Heart left ventricle (tissue), 13 donors: ENCODE measurements around the gene CEP20.

Experiments
- POLR2A ChIP-seq, 2 donors: fragments of 450-650 bp; IDR thresholded peaks; one replicate each; pipeline ENCODE4 v1.6.1; 2017; ENCODE audit warnings: antibody characterized with exemption in 2 of 2, mild to moderate bottlenecking in 2 of 2, moderate library complexity in 2 of 2
- TF ChIP-seq, protein P1 (sequence below), 12 donors: fragments of 200-600 bp; sonication (generic) in 4 of 12; IDR thresholded peaks; one replicate each; pipeline versions ENCODE4 v1.5.0 to v1.8.0; 2018 to 2022; ENCODE audit warnings: antibody characterized with exemption in 12 of 12, mild to moderate bottlenecking in 5 of 12
- donor health status: ischemic (EF 13 %, LVEDD 7.1; RV severe dilation, severe dysfunction).
- donor health status: DM: no; HTN: yes; CAD: no.
- donor health status: DM: no; HTN: no; CAD: no.
- donor health status: ischemic (EF 25% LVEDD 6.9; RV normal size, moderate dysfunction).
- donor health status: ischemic (EF 25% LVEDD 5.7; RV mildly dilated, moderate dysfunction).
- donor health status: ischemic (EF 35%, LVEDD 5.7; RV mildly dilated, moderate dysfunction).
- donor health status: nonischemic (EF 11% LVEDD 7.7; RV severe dilation, severe dysfunction).
- donor health status: DM: yes; HTN: yes; CAD: no.
- donor health status: PGD.
- donor health status: ischemic (EF 29% LVEDD 5.4; RV normal size, mild dysfunction).
- donor health status: nonischemic (EF 23%, LVEDD 6.1; RV moderate dilation, normal function).

DNA sequence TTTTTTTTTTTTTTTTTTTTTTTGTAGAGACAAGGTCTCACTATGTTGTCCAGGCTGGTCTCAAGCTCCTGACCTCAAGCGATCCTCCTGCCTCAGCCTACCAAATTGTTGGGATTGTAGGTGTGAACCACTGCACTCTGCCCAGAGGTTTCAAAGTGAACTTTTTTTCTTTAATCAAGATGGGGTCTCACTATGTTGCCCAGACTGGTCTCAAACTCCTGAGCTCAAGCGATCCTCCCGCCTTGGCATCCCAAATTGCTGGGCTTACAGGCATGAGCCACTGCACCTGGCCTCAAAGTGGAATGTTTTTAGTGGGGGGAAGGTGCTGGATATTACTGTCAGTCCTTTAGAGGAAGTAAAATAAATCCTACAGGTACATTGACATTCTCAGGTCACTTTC is 12.0 kb upstream of the CEP20 start:
- TF ChIP-seq, protein P1, sequence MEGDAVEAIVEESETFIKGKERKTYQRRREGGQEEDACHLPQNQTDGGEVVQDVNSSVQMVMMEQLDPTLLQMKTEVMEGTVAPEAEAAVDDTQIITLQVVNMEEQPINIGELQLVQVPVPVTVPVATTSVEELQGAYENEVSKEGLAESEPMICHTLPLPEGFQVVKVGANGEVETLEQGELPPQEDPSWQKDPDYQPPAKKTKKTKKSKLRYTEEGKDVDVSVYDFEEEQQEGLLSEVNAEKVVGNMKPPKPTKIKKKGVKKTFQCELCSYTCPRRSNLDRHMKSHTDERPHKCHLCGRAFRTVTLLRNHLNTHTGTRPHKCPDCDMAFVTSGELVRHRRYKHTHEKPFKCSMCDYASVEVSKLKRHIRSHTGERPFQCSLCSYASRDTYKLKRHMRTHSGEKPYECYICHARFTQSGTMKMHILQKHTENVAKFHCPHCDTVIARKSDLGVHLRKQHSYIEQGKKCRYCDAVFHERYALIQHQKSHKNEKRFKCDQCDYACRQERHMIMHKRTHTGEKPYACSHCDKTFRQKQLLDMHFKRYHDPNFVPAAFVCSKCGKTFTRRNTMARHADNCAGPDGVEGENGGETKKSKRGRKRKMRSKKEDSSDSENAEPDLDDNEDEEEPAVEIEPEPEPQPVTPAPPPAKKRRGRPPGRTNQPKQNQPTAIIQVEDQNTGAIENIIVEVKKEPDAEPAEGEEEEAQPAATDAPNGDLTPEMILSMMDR (IDR thresholded peaks at IDR 0.05) = no peak
- no peak for TF ChIP-seq POLR2A (IDR thresholded peaks at IDR 0.05)
